ENCODE results near the gene CSPG4. TPM values are rescaled to one million over a fixed set of nuclear protein-coding genes. Genes with fewer than 3 reads are reported as not detected.

Gene CSPG4
- total and polyA plus RNA-seq, 2 of the 4 experiments (the other 2 are of a cell fraction), result 12.4 to 28.4 TPM

DNA sequence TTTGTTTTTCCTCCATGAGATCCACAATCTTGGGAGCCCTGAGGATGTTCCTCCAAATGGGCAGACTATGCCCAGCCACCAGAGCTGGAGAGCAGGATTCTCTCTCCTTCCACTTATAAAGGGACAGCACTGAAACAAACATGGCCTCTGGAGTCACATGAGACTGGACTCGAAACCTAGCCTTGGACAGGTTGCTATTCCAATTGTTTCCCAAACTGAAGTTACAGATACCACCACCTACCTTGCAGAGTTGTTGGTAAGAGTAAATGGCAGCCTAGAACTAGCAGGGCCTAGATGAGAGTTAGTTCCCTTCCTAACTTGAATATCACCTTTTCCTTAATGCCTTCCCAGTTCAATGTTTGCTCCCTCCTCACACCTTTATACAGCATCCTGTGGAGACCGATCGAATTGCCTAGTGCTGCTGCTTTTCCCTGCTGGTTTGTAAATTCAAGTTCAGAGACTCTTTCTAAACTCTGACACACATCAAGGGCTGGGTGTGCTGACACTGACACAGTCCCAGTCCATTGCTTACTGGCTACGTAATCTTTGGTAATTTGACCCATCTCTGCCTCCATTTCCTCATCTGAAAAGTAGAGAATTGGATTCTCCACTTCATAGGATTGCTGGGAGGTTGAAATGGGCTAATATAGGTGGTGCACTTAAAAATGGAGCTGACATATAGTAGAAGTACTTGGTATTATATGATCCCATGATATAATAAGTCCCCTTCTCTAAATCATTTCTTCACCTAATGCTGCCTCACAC, 75.2 kb downstream of the CSPG4 start:
- dilution Hi-C loops (cut with HindIII; ENCODE audit: low sequenced_read_pairs, unreplicated experiment), result no loop called here
- H3K4ac ChIP-seq (ENCODE audit: low read depth, low read length), result no peak overlapping the region
- H4K5ac ChIP-seq (ENCODE audit: low read depth, low read length), result no peak overlapping the region
- CTCF ChIA-PET, result interaction anchor here (0.8 to 1.5 kb wide), 6 partner anchors 9 to 17 kb away, joined by 3 to 7 read pairs (median 3); partner anchors contain the start of genes SNUPN and SNX33
- 80% methylated on average over 2 of the region's 4 CpGs; no CpG with 5 or more reads in 1 of the 2 experiments for WGBS, 2 experiments (ENCODE audit: extremely low coverage in 2 of 2, insufficient read length in 1 of 2)
- H4K91ac ChIP-seq (ENCODE audit: insufficient read depth, low read depth, low read length), result no peak overlapping the region
- peaks cover 24% of the 10 kb centered on the region for H4K20me1 ChIP-seq (ENCODE audit: insufficient read depth, low read length)
- H2AFZ ChIP-seq (replicated peaks; ENCODE audit: low read length, poor library complexity), result no peak overlapping the region
- no peak overlapping the region for H2BK120ac ChIP-seq (ENCODE audit: low read depth, low read length)
- TF ChIP-seq RFX5 (IDR thresholded peaks at IDR 0.05; ENCODE audit: low read depth, low read length), result no peak
- no peak for TF ChIP-seq BHLHE40 (IDR thresholded peaks at IDR 0.05; ENCODE audit: low read depth, low read length)
- no peak for TF ChIP-seq FOS (IDR thresholded peaks at IDR 0.05; ENCODE audit: low read depth, low read length)
- peak; percentile 34; the same call in 1 of the 2 replicates for TF ChIP-seq POLR2A (IDR thresholded peaks at IDR 0.05; ENCODE audit: low read depth, low read length)
- no peak for TF ChIP-seq SMC3 (IDR thresholded peaks at IDR 0.05; ENCODE audit: low read depth, low read length)
- H3K4me2 ChIP-seq (ENCODE audit: low read depth, low read length), result peak overlapping the region; percentile 47
- no peak overlapping the region for H3K9ac ChIP-seq (ENCODE audit: low read depth, low read length)
- peaks cover 4% of the 10 kb centered on the region; the same call in 1 of the 2 replicates for H3K4me1 ChIP-seq (ENCODE audit: control insufficient read depth, insufficient read depth, low read length)
- 0 out of 4 replicates have a peak overlapping the region, but pooled peaks of 1 of the 2 experiments have one; percentile 13 for H4K8ac ChIP-seq (ENCODE audit: low read depth in 2 of 2, low read length in 2 of 2)
- 0 out of 2 replicates have a peak overlapping the region, but pooled peaks have one; percentile 52 for H3K23ac ChIP-seq (ENCODE audit: low read depth, low read length)
- no peak overlapping the region for H3K14ac ChIP-seq (replicated peaks; ENCODE audit: low read depth, low read length)
- POLR2A ChIA-PET (ENCODE audit: unreplicated experiment), result interaction anchor here (1.3 kb wide), 1 partner anchor 10 kb away, joined by 4 read pairs; no protein-coding TSS in a partner anchor
- in situ Hi-C loops (cut with MboI; ENCODE audit: low sequenced_read_pairs), result loop anchor here (5.0 kb wide), 1 partner anchor 45 kb away; no protein-coding TSS in a partner anchor
- DNase-seq (no peak), ATAC-seq (ENCODE audit: low read depth) (no peak)
- H3K27me3 ChIP-seq (ENCODE audit: control insufficient read depth, insufficient read depth, low read length), result no peaks in the 10 kb centered on the region
- no peak overlapping the region for H2AK9ac ChIP-seq (replicated peaks; ENCODE audit: low read depth, low read length, poor library complexity)
- H3K9me3 ChIP-seq (ENCODE audit: control insufficient read depth, insufficient read depth, low read length), result no peaks in the 10 kb centered on the region
- peaks cover 13 to 45% of the 10 kb centered on the region in 2 experiments for H3K79me1 ChIP-seq (ENCODE audit: low read depth in 1 of 2, low read length in 2 of 2)
- H2BK15ac ChIP-seq (ENCODE audit: low read depth, low read length), result no peak overlapping the region
- H3K27ac ChIP-seq (ENCODE audit: insufficient read depth, low read length), result no peak overlapping the region
- no TSS peak for BruUV-seq (replicated peaks)
- no peak overlapping the region for H3K4me3 ChIP-seq (ENCODE audit: insufficient read depth, low read depth, low read length)
- H3K36me3 ChIP-seq (ENCODE audit: control insufficient read depth, insufficient read depth, low read length), result no peaks in the 10 kb centered on the region
- no peak overlapping the region for H2BK5ac ChIP-seq (ENCODE audit: low read depth, low read length, poor library complexity, severe bottlenecking)
- H3K9me1 ChIP-seq (ENCODE audit: insufficient read depth, low read length), result 0 out of 2 replicates have a peak, but pooled peaks cover 4% of the 10 kb centered on the region
- H2BK20ac ChIP-seq (ENCODE audit: low read depth, low read length), result no peak overlapping the region
- H3K18ac ChIP-seq (ENCODE audit: low read depth, low read length), result no peak overlapping the region
- no peak overlapping the region for H3K56ac ChIP-seq (ENCODE audit: extremely low read depth, insufficient read depth, low read length)
- H2AK5ac ChIP-seq (ENCODE audit: low read depth, low read length), result no peak overlapping the region
- intact Hi-C loops (cut with micrococcal nuclease), result loop anchor here (1.0 to 5.0 kb wide), 4 partner anchors 23 to 185 kb away; partner anchors contain the start of gene SIN3A

Data from IMR-90 (cell line).